Measurements from ENCODE around the gene LRP3.
A peak's percentile ranks its signal among the peaks of the same experiment; 100 is the strongest.

DNA sequence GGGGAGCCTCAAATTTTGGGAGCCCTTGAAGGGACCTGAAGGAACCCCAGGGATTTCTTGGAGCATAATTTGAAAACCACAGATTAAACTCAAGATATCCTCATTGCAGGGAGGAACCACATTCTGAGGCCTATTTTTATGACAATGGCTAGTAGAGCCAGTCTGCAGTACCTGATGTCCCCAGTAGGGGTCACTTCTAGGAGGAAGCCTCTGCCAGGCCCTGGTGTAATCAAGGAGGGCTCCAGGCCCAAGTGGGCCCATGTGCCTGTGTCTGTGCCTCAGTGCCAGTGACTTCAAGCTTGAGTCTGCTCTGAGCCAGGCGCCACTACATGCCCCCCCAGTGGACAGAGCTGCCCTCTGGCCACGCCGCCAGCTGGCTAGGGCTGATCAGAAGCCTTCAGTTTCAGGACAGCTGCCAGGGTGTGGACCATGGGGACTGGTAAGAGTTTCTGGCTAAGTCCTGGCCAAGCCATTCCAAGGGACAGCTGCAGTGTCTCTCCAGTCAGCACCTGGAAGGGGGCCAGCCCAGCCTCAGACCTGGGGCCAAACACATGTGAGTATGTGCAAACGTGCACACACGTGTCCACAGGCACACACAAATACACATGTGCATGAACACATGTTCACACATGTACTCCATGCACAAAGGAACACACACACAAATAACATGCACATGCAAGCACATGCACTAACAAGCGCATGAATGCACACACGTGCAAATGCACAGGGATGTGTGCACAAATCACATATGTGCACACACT is 52.0 kb downstream of the LRP3 start:
- TF ChIP-seq CTCF (conservative IDR thresholded peaks at IDR 0.05; ENCODE audit: low read depth, low read length) (peak; percentile 59), EZH2phosphoT487 (IDR thresholded peaks at IDR 0.05; ENCODE audit: borderline replicate concordance, low read length) (no peak), EZH2 (IDR thresholded peaks at IDR 0.05; ENCODE audit: low read length, unreplicated experiment) (no peak)
